K562 (cell line): ENCODE measurements around the gene INPP5E. TPM values are rescaled to one million over a fixed set of nuclear protein-coding genes. Genes with fewer than 3 reads are reported as not detected.
A peak's percentile ranks its signal among the peaks of the same experiment; 100 is the strongest.

Source experiments
- C11orf30 ChIP-seq: fragments of 450-650 bp; IDR thresholded peaks from 2 replicates; pipeline ENCODE4 v1.6.1; 2016; ENCODE audit warnings: low read depth, mild to moderate bottlenecking
- FIP1L1 ChIP-seq: fragments of 200-400 bp; formaldehyde crosslinking; IDR thresholded peaks from 2 replicates; pipeline ENCODE4 v1.6.1; 2018; ENCODE audit warnings: mild to moderate bottlenecking, low read depth, low read length; ENCODE audit not compliant: poor library complexity, severe bottlenecking
- HMGN3 ChIP-seq: IDR thresholded peaks from 2 replicates; pipeline ENCODE4 v1.6.1; 2011; ENCODE audit warnings: borderline replicate concordance, low read depth, mild to moderate bottlenecking, mixed read lengths, low read length; ENCODE audit not compliant: insufficient read length; ENCODE audit errors: extremely low read depth
- HNRNPK ChIP-seq: fragments of 200-400 bp; formaldehyde crosslinking; IDR thresholded peaks from one replicate; pipeline ENCODE4 v1.6.1; 2018; ENCODE audit warnings: mild to moderate bottlenecking, low read depth, low read length; ENCODE audit not compliant: poor library complexity, severe bottlenecking
- NFRKB ChIP-seq: fragments of 450-650 bp; IDR thresholded peaks from 2 replicates; pipeline ENCODE4 v1.6.1; 2016; ENCODE audit warnings: low read depth
- NONO ChIP-seq, 2 experiments: fragments of 200-400 bp in 1 of 2; fragments of 450-650 bp in 1 of 2; formaldehyde crosslinking in 1 of 2; IDR thresholded peaks; 2 replicates each; pipeline ENCODE4 v1.6.1; 2017; ENCODE audit warnings: low read depth in 2 of 2, mild to moderate bottlenecking in 2 of 2, moderate library complexity in 2 of 2, low read length in 1 of 2
- RBM14 ChIP-seq: fragments of 200-400 bp; formaldehyde crosslinking; IDR thresholded peaks from 2 replicates; pipeline ENCODE4 v1.6.1; 2018; ENCODE audit warnings: low read depth, mild to moderate bottlenecking, low read length, moderate library complexity, borderline replicate concordance; ENCODE audit not compliant: insufficient read depth
- SIN3B ChIP-seq: fragments of 450-650 bp; IDR thresholded peaks from 2 replicates; pipeline ENCODE4 v1.6.1; 2017; ENCODE audit warnings: low read depth, mild to moderate bottlenecking, moderate library complexity
- SMAD1 ChIP-seq: fragments of 150-350 bp; IDR thresholded peaks from 2 replicates; pipeline ENCODE4 v1.6.1; 2014; ENCODE audit warnings: low read length, low read depth; ENCODE audit not compliant: partially characterized antibody
- TBP ChIP-seq: optimal IDR thresholded peaks from 2 replicates; pipeline ENCODE3; 2011; ENCODE audit warnings: low read depth, low read length, improper control_type of control experiment
- ZBTB7A ChIP-seq: IDR thresholded peaks from 2 replicates; pipeline ENCODE4 v1.6.1; 2011; ENCODE audit warnings: low read depth, mild to moderate bottlenecking, low read length, moderate library complexity, borderline replicate concordance; ENCODE audit not compliant: control insufficient read depth
- ZFPM2 ChIP-seq: fragments of 250-450 bp; sonication (Bioruptor Pico); IDR thresholded peaks from 2 replicates; pipeline ENCODE4 v1.5.1; 2022; ENCODE audit warnings: mild to moderate bottlenecking
- polyA plus RNA-seq, 8 experiments: library from polyadenylated mRNA; depleted of rRNA in 4 of 8; stranded (reverse) in 5 of 8; unstranded in 3 of 8; fragments of >200 nt; fragmentation: Nextera tagmentation in 2 of 8; fragmentation: Illumina TruSeq in 1 of 8; extraction: Ambion mirVana in 2 of 8; extraction: Trizol in 1 of 8; gene quantifications; 2 replicates each; pipeline versions ENCODE4 v1.2.1 to v1.2.3, GENCODE V29; 2011 to 2014; ENCODE audit warnings: inconsistent platforms in 1 of 8, missing spikeins in 1 of 8
- total RNA-seq, 7 experiments: library from RNA; depleted of rRNA in 6 of 7; stranded (reverse); fragments of >200 nt in 6 of 7; fragmentation: Illumina TruSeq in 2 of 7; extraction: Trizol in 2 of 7; gene quantifications; 2 replicates each; pipeline versions ENCODE4 v1.2.1 to v1.2.3, GENCODE V29; 2011 to 2021; ENCODE audit warnings: low replicate concordance in 1 of 7
- TF ChIP-seq, protein P1 (sequence below): IDR thresholded peaks from 2 replicates; pipeline ENCODE4 v1.6.1; 2014; ENCODE audit warnings: antibody characterized with exemption
- TF ChIP-seq, protein P2 (sequence below): IDR thresholded peaks from 2 replicates; pipeline ENCODE4 v1.6.1; 2012; ENCODE audit warnings: low read depth, low read length, improper control_type of control experiment, borderline replicate concordance
- TF ChIP-seq, protein P3 (sequence below): IDR thresholded peaks from 2 replicates; pipeline ENCODE4 v1.6.1; 2011; ENCODE audit not compliant: insufficient read length; ENCODE audit errors: extremely low read depth
- TF ChIP-seq, protein P4 (sequence below): conservative IDR thresholded peaks from 2 replicates; pipeline ENCODE4 v1.6.1; 2011; ENCODE audit warnings: low read depth, mild to moderate bottlenecking, low read length; ENCODE audit not compliant: control insufficient read depth
- TF ChIP-seq, protein P5 (sequence below): fragments of 450-650 bp; formaldehyde crosslinking; IDR thresholded peaks from 2 replicates; pipeline ENCODE4 v1.4.0; 2022; ENCODE audit warnings: missing genetic modification characterization
- TF ChIP-seq, protein P6 (sequence below): fragments of 450-650 bp; IDR thresholded peaks from 2 replicates; pipeline ENCODE4 v1.6.1; 2016

Gene INPP5E
- total and polyA plus RNA-seq, 9 of the 15 experiments (the other 6 are each of a cell fraction or from before 2014, with no cell fraction given) = 0.38 to 17.4 (median 4.9) TPM

DNA sequence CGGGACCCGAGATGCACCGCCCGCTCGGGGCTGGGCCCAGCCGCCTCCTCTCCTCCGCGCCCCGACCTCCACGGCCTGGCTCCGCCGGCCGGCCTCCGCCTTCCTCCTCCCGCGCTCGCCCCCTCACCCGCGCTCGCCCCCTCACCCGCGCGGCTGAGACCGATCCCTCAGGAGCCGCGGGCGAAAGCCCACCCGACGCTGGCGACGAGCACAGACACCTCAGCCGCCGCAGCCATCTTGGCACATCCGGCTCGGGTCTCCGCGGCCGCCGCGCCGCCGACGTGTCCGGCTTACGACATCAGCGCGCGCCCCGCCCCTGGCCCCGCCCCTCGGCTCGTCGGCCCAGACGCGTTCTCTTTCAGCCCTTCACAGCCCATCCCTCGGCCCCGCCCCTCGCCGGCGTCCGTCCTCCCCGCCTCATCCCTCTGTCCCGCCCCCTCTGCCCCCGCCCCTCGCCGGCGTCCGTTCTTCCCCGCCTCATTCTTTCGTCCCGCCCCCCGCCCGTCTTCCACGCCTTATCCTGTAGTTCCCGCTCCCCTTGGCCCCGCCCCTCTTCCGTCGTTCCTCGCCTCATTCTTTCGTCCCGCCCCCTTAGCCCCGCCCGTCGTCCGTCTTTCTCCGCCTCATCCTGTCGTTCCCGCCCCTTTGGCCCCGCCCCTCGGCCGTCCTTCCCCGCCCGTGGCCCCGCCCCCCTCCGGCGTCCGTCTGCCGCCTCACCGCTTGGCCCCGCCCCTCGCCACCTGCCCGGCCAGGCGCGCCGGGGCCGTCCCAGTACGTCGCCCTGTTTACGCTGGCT lies 43.3 kb upstream of the INPP5E start, which contains the start of gene SEC16A (continued):
- TF ChIP-seq SIN3B (peak; percentile 96), HMGN3 (peak; percentile 24), FIP1L1 (peak; percentile 65), TBP (peak; percentile 84), NONO (IDR thresholded peaks at IDR 0.05; ENCODE audit: low read depth in 2 of 2, low read length in 1 of 2) (peak; percentile 53 to 84; a peak in 3 of 4 replicates), NFRKB (peak; percentile 67), C11orf30 (peak; percentile 93), SMAD1 (peak; percentile 52), ZBTB7A (peak; percentile 46; the same call in 1 of the 2 replicates), ZFPM2 (CRISPR knock-in tag) (0 out of 2 replicates have a peak, but pooled peaks have one; percentile 35), HNRNPK (peak; percentile 34), RBM14 (0 out of 2 replicates have a peak, but pooled peaks have one; percentile 37)
- TF ChIP-seq, protein P1, sequence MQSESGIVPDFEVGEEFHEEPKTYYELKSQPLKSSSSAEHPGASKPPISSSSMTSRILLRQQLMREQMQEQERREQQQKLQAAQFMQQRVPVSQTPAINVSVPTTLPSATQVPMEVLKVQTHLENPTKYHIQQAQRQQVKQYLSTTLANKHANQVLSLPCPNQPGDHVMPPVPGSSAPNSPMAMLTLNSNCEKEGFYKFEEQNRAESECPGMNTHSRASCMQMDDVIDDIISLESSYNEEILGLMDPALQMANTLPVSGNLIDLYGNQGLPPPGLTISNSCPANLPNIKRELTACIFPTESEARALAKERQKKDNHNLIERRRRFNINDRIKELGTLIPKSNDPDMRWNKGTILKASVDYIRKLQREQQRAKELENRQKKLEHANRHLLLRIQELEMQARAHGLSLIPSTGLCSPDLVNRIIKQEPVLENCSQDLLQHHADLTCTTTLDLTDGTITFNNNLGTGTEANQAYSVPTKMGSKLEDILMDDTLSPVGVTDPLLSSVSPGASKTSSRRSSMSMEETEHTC = no peak
- TF ChIP-seq, protein P2, sequence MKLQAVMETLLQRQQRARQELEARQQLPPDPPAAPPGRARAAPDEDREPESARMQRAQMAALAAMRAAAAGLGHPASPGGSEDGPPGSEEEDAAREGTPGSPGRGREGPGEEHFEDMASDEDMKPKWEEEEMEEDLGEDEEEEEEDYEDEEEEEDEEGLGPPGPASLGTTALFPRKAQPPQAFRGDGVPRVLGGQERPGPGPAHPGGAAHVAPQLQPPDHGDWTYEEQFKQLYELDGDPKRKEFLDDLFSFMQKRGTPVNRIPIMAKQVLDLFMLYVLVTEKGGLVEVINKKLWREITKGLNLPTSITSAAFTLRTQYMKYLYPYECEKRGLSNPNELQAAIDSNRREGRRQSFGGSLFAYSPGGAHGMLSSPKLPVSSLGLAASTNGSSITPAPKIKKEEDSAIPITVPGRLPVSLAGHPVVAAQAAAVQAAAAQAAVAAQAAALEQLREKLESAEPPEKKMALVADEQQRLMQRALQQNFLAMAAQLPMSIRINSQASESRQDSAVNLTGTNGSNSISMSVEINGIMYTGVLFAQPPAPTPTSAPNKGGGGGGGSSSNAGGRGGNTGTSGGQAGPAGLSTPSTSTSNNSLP = no peak
- TF ChIP-seq, protein P3, sequence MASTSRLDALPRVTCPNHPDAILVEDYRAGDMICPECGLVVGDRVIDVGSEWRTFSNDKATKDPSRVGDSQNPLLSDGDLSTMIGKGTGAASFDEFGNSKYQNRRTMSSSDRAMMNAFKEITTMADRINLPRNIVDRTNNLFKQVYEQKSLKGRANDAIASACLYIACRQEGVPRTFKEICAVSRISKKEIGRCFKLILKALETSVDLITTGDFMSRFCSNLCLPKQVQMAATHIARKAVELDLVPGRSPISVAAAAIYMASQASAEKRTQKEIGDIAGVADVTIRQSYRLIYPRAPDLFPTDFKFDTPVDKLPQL = no peak
- TF ChIP-seq, protein P4, sequence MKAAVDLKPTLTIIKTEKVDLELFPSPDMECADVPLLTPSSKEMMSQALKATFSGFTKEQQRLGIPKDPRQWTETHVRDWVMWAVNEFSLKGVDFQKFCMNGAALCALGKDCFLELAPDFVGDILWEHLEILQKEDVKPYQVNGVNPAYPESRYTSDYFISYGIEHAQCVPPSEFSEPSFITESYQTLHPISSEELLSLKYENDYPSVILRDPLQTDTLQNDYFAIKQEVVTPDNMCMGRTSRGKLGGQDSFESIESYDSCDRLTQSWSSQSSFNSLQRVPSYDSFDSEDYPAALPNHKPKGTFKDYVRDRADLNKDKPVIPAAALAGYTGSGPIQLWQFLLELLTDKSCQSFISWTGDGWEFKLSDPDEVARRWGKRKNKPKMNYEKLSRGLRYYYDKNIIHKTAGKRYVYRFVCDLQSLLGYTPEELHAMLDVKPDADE = 0 out of 2 replicates have a peak, but pooled peaks have one; percentile 66
- TF ChIP-seq, protein P5, sequence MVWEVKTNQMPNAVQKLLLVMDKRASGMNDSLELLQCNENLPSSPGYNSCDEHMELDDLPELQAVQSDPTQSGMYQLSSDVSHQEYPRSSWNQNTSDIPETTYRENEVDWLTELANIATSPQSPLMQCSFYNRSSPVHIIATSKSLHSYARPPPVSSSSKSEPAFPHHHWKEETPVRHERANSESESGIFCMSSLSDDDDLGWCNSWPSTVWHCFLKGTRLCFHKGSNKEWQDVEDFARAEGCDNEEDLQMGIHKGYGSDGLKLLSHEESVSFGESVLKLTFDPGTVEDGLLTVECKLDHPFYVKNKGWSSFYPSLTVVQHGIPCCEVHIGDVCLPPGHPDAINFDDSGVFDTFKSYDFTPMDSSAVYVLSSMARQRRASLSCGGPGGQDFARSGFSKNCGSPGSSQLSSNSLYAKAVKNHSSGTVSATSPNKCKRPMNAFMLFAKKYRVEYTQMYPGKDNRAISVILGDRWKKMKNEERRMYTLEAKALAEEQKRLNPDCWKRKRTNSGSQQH (CRISPR knock-in tag) = no peak
- TF ChIP-seq, protein P6, sequence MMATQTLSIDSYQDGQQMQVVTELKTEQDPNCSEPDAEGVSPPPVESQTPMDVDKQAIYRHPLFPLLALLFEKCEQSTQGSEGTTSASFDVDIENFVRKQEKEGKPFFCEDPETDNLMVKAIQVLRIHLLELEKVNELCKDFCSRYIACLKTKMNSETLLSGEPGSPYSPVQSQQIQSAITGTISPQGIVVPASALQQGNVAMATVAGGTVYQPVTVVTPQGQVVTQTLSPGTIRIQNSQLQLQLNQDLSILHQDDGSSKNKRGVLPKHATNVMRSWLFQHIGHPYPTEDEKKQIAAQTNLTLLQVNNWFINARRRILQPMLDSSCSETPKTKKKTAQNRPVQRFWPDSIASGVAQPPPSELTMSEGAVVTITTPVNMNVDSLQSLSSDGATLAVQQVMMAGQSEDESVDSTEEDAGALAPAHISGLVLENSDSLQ = peak; percentile 69
